Activated CD4-positive, alpha-beta T cell treated with anti-CD3 and anti-CD28 coated beads, Interleukin-2, amount 50 U/mL, for 24 hours (primary cell): ENCODE measurements around the gene NTMT2.
"Not testable (repeated sequence)": the region's sequence is repeated elsewhere in the genome, so short reads cannot be mapped to it uniquely, and the experiment has no call there.

Source experiments
- DNase-seq, 2 donors: peaks; one replicate each; pipeline ENCODE4 v3.0.0-alpha.2; 2020; ENCODE audit warnings: low read depth in 1 of 2, low spot score in 1 of 2

The NTMT2 gene

GRCh38 chr1:170145770-170146676 is at the start of gene NTMT2:
TSS of gene NTMT2 (plus strand) at chr1:170145959. CDS start at chr1:170146108, 149 bp downstream.
- DNase-seq, result no peak

GRCh38 chr1:170095976-170096748 is 49.6 kb upstream of the NTMT2 start:
- no peak for DNase-seq

- no peak for DNase-seq
These were observed 48.9 kb upstream of the NTMT2 start for GRCh38 chr1:170096806-170097340.

- no peak for DNase-seq
These were observed 48.3 kb upstream of the NTMT2 start for GRCh38 chr1:170097449-170097948.

- DNase-seq, result not testable (repeated sequence)
These were observed 32.6 kb upstream of the NTMT2 start for GRCh38 chr1:170113140-170113539.

GRCh38 chr1:170114906-170115305 is 30.9 kb upstream of the NTMT2 start:
- DNase-seq, result no peak

GRCh38 chr1:170122366-170122765 is 23.4 kb upstream of the NTMT2 start:
- DNase-seq, result no peak

GRCh38 chr1:170125269-170125668 is 20.5 kb upstream of the NTMT2 start:
- no peak for DNase-seq

- no peak for DNase-seq
These were observed 19.1 kb upstream of the NTMT2 start for GRCh38 chr1:170126696-170127095.

- no peak for DNase-seq
These were observed 14.3 kb upstream of the NTMT2 start for GRCh38 chr1:170131450-170131849.

- DNase-seq, result no peak
These were observed 13.8 kb upstream of the NTMT2 start for GRCh38 chr1:170131984-170132383.

- no peak for DNase-seq
These were observed 11.8 kb upstream of the NTMT2 start for GRCh38 chr1:170133766-170134495.

GRCh38 chr1:170134521-170134920 is 11.2 kb upstream of the NTMT2 start:
- DNase-seq, result no peak

- no peak for DNase-seq
These were observed 5.4 kb upstream of the NTMT2 start for GRCh38 chr1:170140371-170140770.

GRCh38 chr1:170145061-170145460 is 698 bp upstream of the NTMT2 start:
- no peak for DNase-seq

GRCh38 chr1:170146720-170147263 is 1.0 kb downstream of the NTMT2 start:
- DNase-seq, result no peak

GRCh38 chr1:170149241-170149640 is 3.5 kb downstream of the NTMT2 start:
- DNase-seq, result no peak

GRCh38 chr1:170150016-170150415 is 4.3 kb downstream of the NTMT2 start:
- no peak for DNase-seq

GRCh38 chr1:170150921-170151320 is 5.2 kb downstream of the NTMT2 start:
- no peak for DNase-seq

GRCh38 chr1:170153417-170153816 is 7.7 kb downstream of the NTMT2 start:
- no peak for DNase-seq

- DNase-seq, result no peak
These were observed 9.3 kb downstream of the NTMT2 start for GRCh38 chr1:170155055-170155454.
